Measurements from ENCODE around the gene COL6A6.

COL6A6 gene

DNA sequence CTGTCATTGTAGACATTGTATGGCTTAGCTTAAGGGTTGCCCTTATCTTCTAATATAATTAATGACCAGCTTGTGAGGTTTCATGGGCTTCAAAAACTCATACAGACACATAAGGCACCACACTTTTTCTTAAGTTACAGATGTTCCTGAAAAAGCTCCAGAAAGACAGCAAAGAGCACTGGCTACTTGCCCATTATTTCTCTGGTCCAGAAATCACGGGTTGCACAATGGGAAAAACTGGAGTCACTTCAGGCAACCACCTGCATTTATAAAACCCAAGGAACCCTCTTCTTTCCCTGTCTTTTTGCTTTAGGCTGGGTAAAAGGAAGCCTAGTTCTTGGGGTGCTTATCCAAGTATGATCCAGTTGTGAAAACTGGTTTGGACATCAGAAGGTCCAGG is 2.3 kb upstream of the COL6A6 start:
- TF ChIP-seq, protein P1, sequence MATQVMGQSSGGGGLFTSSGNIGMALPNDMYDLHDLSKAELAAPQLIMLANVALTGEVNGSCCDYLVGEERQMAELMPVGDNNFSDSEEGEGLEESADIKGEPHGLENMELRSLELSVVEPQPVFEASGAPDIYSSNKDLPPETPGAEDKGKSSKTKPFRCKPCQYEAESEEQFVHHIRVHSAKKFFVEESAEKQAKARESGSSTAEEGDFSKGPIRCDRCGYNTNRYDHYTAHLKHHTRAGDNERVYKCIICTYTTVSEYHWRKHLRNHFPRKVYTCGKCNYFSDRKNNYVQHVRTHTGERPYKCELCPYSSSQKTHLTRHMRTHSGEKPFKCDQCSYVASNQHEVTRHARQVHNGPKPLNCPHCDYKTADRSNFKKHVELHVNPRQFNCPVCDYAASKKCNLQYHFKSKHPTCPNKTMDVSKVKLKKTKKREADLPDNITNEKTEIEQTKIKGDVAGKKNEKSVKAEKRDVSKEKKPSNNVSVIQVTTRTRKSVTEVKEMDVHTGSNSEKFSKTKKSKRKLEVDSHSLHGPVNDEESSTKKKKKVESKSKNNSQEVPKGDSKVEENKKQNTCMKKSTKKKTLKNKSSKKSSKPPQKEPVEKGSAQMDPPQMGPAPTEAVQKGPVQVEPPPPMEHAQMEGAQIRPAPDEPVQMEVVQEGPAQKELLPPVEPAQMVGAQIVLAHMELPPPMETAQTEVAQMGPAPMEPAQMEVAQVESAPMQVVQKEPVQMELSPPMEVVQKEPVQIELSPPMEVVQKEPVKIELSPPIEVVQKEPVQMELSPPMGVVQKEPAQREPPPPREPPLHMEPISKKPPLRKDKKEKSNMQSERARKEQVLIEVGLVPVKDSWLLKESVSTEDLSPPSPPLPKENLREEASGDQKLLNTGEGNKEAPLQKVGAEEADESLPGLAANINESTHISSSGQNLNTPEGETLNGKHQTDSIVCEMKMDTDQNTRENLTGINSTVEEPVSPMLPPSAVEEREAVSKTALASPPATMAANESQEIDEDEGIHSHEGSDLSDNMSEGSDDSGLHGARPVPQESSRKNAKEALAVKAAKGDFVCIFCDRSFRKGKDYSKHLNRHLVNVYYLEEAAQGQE (IDR thresholded peaks at IDR 0.05; ENCODE audit: insufficient read depth in 1 of 2, low read depth in 2 of 2, low read length in 2 of 2): no peak
- TF ChIP-seq TAF1 (IDR thresholded peaks at IDR 0.05; ENCODE audit: borderline replicate concordance, insufficient read depth, low read length) (no peak), FOXP2 (optimal IDR thresholded peaks at IDR 0.05; ENCODE audit: borderline replicate concordance, extremely low read depth, extremely low read length, insufficient read depth) (no peak), SIN3A (IDR thresholded peaks at IDR 0.05; ENCODE audit: borderline replicate concordance, insufficient read depth, low read length) (no peak), POLR2AphosphoS5 (IDR thresholded peaks at IDR 0.05; ENCODE audit: low read depth, low read length) (no peak)

DNA sequence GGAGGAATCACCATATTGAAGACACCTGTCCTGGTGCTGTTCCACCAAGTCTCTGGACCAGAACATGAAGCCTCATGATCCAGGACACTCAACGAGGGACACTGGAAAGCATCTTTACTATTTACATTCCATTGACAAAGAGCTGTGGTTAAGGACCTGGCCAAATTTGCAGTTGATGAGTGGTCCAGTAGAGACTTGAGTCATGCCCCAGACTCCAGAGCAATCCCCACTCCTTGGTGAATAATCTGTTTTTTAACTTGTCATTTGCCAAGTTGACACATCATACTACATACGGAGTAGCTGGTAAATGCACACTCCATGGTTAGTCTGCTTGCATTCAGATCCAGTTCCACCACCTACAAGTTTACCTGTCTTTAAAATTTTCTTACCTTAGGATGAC is 1.2 kb upstream of the COL6A6 start:
- no peak for TF ChIP-seq SIN3A (IDR thresholded peaks at IDR 0.05; ENCODE audit: borderline replicate concordance, insufficient read depth, low read length)
- no peak for TF ChIP-seq POLR2AphosphoS5 (IDR thresholded peaks at IDR 0.05; ENCODE audit: low read depth, low read length)
- TF ChIP-seq FOXP2 (optimal IDR thresholded peaks at IDR 0.05; ENCODE audit: borderline replicate concordance, extremely low read depth, extremely low read length, insufficient read depth): no peak

DNA sequence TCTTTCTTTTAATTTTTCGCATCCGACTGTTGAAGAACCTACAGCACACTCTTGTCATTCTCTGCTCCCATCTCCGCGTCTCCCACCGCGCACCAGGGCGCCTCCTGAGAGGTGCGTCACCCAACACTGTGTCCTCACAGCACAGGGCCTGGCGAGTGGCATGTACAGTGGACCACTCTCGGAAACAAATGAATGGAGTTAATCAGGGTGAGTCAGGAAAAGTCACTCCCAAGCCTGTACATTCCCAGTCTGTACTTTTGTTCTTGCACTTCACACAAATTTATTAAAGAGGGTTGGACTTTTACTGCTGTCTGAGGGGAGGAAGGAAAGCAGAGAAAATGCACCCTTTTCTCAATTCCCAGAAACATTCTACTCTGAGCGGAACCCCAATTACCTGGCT is 625 bp downstream of the COL6A6 start:
- TF ChIP-seq POLR2AphosphoS5 (IDR thresholded peaks at IDR 0.05; ENCODE audit: low read depth, low read length) (no peak), FOXP2 (optimal IDR thresholded peaks at IDR 0.05; ENCODE audit: borderline replicate concordance, extremely low read depth, extremely low read length, insufficient read depth) (no peak), TAF1 (IDR thresholded peaks at IDR 0.05; ENCODE audit: borderline replicate concordance, insufficient read depth, low read length) (no peak), SIN3A (IDR thresholded peaks at IDR 0.05; ENCODE audit: borderline replicate concordance, insufficient read depth, low read length) (no peak)
- TF ChIP-seq, protein P1 (IDR thresholded peaks at IDR 0.05; ENCODE audit: insufficient read depth in 1 of 2, low read depth in 2 of 2, low read length in 2 of 2): no peak

DNA sequence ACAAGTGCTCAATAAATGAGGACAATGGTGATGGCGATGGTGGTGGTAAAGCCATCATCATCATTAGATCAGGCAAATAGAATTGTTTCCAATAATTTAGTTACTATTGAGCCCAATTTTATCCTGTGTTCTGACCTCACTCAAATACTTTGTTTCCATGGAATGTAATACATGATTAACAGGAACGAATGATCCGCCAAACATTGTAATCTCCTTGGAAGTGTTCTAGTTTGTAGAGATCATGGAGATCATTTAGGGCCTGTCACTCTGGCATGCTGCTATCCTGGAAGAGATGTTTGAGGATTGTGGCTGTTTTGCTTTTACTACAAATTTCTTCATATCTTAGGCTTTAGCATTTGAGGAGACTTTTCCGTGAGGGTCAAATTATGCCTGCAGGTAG is 2.8 kb downstream of the COL6A6 start:
- no peak for TF ChIP-seq POLR2AphosphoS5 (IDR thresholded peaks at IDR 0.05; ENCODE audit: low read depth, low read length)
- no peak for TF ChIP-seq SIN3A (IDR thresholded peaks at IDR 0.05; ENCODE audit: borderline replicate concordance, insufficient read depth, low read length)
- TF ChIP-seq TAF1 (IDR thresholded peaks at IDR 0.05; ENCODE audit: borderline replicate concordance, insufficient read depth, low read length): no peak
- TF ChIP-seq, protein P1 (IDR thresholded peaks at IDR 0.05; ENCODE audit: insufficient read depth in 1 of 2, low read depth in 2 of 2, low read length in 2 of 2): no peak

DNA sequence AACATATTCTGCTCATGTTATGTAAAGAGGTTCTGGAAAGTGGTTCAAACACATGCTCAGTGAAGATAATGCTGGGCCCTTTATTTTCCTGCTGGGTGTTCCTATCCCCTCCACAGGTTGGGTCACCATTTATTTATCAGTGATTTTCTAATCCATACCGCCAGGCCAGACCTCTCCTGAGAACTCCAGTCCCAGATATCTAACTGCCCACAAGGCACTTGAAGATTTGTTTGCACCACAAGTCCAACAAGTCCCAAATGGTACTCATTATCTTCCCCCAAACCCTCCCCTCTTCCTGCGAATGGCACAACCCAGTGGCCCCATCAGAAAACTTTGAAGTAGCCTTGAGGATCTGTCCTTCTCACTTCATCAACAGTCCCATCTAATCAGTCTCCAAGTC is 5.4 kb downstream of the COL6A6 start:
- no peak for TF ChIP-seq TAF1 (IDR thresholded peaks at IDR 0.05; ENCODE audit: borderline replicate concordance, insufficient read depth, low read length)
- TF ChIP-seq, protein P1 (IDR thresholded peaks at IDR 0.05; ENCODE audit: insufficient read depth in 1 of 2, low read depth in 2 of 2, low read length in 2 of 2): no peak
- no peak for TF ChIP-seq POLR2AphosphoS5 (IDR thresholded peaks at IDR 0.05; ENCODE audit: low read depth, low read length)
- no peak for TF ChIP-seq FOXP2 (optimal IDR thresholded peaks at IDR 0.05; ENCODE audit: borderline replicate concordance, extremely low read depth, extremely low read length, insufficient read depth)
- no peak for TF ChIP-seq SIN3A (IDR thresholded peaks at IDR 0.05; ENCODE audit: borderline replicate concordance, insufficient read depth, low read length)
